OCI-M2 (cell line): ENCODE data around the gene CLIC5.

ENCODE experiments used
- DNase-seq: peaks from one replicate; lab custom pipeline; 2025; ENCODE audit not compliant: unreplicated experiment; lab: John Stamatoyannopoulos, UW

The CLIC5 gene

GRCh38 chr6:45966797-45967196 is 48.9 kb downstream of the CLIC5 start:
- DNase-seq, result no peak

GRCh38 chr6:45966340-45966739 is 49.3 kb downstream of the CLIC5 start:
- DNase-seq, result no peak

- DNase-seq, result no peak
Measured at GRCh38 chr6:45965792-45966191, 49.9 kb downstream of the CLIC5 start.

- DNase-seq, result no peak
Measured at GRCh38 chr6:45965007-45965406, 50.7 kb downstream of the CLIC5 start.

GRCh38 chr6:45964300-45964699 is 51.4 kb downstream of the CLIC5 start:
- DNase-seq, result no peak

- no peak for DNase-seq
Measured at GRCh38 chr6:45963896-45964295, 51.8 kb downstream of the CLIC5 start.

GRCh38 chr6:45961125-45961524 is 54.5 kb downstream of the CLIC5 start:
- no peak for DNase-seq

- DNase-seq, result no peak
Measured at GRCh38 chr6:45959534-45960145, 56.0 kb downstream of the CLIC5 start.

- no peak for DNase-seq
Measured at GRCh38 chr6:45956663-45957062, 59.0 kb downstream of the CLIC5 start.

- no peak for DNase-seq
Measured at GRCh38 chr6:45956176-45956575, 59.5 kb downstream of the CLIC5 start.

- DNase-seq, result no peak
Measured at GRCh38 chr6:45955597-45955996, 60.1 kb downstream of the CLIC5 start.

- no peak for DNase-seq
Measured at GRCh38 chr6:45952546-45952945, 63.1 kb downstream of the CLIC5 start.

- DNase-seq, result no peak
Measured at GRCh38 chr6:45952168-45952529, 63.5 kb downstream of the CLIC5 start.

GRCh38 chr6:45951321-45952167 is 64.1 kb downstream of the CLIC5 start:
- no peak for DNase-seq

GRCh38 chr6:45949256-45949655 is 66.4 kb downstream of the CLIC5 start:
- DNase-seq, result no peak

GRCh38 chr6:45947807-45948206 is 67.9 kb downstream of the CLIC5 start:
- DNase-seq, result no peak

- no peak for DNase-seq
Measured at GRCh38 chr6:45946887-45947286, 68.8 kb downstream of the CLIC5 start.

GRCh38 chr6:45946352-45946751 is 69.3 kb downstream of the CLIC5 start:
- no peak for DNase-seq

GRCh38 chr6:45942953-45943352 is 72.7 kb downstream of the CLIC5 start:
- no peak for DNase-seq

GRCh38 chr6:45933855-45934254 is 81.8 kb downstream of the CLIC5 start:
- DNase-seq, result no peak

GRCh38 chr6:45931232-45931631 is 84.4 kb downstream of the CLIC5 start:
- no peak for DNase-seq

GRCh38 chr6:45930420-45931040 is 85.1 kb downstream of the CLIC5 start:
- DNase-seq, result no peak
